ENCODE measurements around the gene SLC45A3.
A peak's percentile ranks its signal among the peaks of the same experiment; 100 is the strongest.
"Not testable (repeated sequence)": the region's sequence is repeated elsewhere in the genome, so short reads cannot be mapped to it uniquely, and the experiment has no call there.

The SLC45A3 gene

DNA sequence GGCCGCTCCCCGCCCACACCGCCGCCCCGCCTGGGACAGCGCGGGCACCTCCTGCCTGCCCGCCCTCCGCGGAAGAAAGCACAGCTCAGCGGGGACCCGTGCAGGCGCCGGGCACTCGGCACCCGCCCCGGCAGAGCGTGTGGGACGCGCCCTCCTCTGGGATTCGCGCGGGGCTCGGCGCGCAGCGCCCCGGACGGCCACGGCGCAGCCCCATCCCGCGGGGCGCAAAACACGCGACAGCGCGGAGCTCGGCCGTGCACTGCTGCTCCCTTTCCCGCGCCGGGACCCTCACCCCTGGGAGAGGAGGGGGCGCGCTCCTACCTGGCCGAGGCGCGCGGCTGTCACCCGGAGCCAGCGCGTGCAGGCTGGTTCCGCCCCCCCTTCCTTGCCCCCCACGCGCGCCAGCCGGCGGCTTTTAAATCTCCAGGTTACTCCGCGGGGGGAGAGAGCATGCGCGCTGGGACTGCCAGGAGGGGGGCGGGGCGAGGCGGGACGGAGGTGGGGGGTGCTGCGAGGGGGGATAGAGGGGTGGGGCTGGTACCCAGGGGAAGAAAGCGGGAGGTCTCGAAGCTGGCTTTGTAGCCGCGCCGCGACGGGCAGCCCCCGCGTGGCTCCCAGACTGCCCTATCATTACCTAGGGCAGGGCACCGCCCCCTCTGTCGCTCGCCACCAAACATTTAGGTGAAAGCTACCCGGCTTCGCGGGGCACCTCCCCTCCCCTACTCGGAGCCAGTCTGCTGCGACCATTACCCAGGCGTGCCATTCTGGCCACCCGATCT is at the start of gene SLC45A3:
Gene SLC45A3 (minus strand): TSS at position 437 of the 779 bp plus-strand sequence. CDS start 15,853 bp downstream, outside the sequence.
- DNase-seq, result peak; percentile 14 to 29

DNA sequence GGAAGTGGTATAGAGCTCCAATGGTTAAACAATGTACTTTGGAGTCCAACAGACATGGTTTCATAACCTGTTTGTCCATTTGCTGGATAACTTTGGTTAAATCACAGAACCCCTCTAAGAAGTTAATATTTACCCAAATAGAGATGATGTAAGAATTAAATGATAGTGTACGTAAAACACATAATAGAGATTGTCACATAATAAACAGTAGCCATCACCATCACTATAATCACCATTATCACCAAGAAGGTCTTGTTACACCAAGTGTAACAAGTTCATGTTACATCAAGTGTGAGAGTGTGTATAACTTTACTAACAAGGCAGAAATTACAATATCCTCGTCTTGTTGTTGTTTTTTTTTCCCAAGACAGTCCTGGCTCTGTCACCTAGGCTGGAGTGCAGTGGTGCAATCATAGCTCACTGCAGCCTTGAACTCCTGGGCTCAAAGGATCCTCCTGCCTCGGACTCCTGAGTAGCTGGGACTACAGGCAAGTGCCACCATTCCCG is 46.4 kb upstream of the SLC45A3 start:
- DNase-seq, result no peak

DNA sequence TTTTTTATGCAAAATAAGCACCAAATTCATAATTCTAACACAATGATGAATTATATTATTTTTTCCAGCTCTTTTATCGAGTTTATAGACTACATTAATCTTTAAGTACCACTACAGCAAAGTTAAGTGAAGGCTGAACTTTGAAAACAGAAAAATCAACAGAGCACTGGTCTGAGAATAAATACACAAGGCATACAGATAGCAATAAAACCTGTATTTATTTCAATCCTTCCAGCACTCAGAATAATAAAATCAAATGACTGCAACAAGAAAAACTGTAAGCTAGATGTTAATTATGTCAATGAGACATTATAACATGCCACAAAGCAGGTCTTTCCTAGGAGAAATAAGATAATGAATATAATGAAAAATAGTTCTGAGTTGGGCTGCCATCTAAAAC is 45.2 kb upstream of the SLC45A3 start:
- DNase-seq, result no peak

DNA sequence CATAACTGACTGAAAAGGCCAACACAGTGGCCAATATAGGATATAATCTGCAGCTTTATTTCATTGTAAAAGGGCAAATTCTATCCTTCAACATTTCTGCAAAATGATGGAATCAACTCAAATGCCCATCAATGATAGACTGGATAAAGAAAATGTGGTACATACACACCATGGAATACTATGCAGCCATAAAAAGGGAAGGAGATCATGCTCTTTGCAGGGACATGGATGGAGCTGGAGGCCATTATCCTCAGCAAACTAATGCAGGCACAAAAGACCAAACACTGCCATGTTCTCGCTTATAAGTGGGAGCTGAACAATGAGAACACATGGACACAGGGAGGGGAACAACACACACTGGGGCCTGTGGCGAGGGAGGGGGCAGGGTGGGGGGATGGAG is 40.4 kb upstream of the SLC45A3 start:
- not testable (repeated sequence) for DNase-seq

GRCh38 chr1:205719762-205720161 is 39.5 kb upstream of the SLC45A3 start:
- DNase-seq, result no peak

DNA sequence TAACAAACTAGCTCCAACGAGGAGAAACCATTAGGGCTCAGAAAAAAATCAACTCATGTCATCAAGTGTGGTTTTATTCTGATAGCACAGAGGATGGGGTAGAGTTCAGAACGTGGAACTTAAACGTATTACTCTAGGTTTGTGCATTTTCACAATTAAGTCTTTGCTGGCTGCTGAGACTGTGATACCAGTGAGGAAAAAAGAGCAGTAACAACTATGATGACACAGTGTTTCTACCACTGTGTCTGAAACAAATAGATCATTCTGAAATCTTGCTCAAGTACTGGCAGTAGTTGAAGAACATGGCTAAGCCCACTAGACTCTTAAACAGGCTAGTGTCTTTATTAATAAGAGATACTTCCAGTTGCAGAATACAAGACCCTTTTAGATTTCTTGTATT is 38.7 kb upstream of the SLC45A3 start:
- DNase-seq, result no peak

DNA sequence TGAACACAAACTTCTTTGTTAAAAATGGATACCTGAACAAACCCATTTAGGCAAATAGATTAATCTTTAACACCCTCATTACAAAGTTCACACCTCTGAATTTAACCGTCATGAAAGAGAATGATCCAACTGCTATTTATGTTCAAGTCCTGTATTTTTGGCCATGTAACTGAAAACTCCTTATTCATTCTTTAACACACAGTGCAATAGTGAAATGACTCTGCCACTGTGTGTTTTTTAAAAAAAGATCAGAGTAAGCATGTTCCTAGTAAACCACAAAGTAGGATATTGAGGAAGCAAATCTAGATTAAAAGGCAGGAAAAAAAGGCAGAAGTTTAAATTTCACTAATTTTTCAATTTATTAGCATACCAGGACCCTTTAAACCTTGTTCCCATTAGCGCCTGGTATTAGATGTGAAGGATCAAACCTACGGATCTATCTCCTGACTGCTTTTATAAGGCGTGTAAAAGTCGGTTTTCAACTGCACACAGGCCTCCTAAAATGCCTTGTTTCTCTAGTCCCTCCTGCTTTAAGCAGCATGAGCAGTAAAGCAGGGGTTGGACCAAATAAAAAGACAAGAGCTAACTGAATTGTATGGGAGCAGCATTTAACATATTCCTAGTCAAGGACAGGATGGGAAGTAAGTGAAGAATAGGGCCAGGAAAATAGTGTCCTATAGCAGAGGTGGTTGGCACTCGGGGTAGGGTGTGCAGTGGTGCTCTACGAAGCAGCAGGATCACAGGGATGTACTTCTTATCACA is 36.2 kb upstream of the SLC45A3 start:
- DNase-seq, result no peak

DNA sequence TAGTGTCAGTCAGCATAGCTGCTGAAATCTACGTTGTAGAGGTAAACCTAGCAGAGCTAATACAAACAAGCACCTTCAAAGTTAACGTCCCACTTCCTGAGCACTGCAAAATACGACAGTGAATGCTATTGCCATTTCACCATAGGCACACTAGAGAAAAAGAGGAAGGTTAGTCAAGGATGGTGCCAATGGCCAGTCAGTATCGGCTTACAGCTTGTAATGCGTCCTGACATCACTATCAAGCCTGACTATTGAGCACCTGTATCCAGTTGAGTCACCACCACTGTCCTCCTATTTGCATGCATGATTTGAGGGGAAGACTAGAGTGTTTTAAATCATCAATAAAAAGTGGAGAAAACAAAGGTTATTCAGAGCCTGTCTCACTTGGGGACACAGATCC is 35.3 kb upstream of the SLC45A3 start:
- DNase-seq, result no peak

GRCh38 chr1:205714906-205715246 is 34.6 kb upstream of the SLC45A3 start:
- no peak for DNase-seq

GRCh38 chr1:205714190-205714905 is 34.0 kb upstream of the SLC45A3 start:
- DNase-seq, result no peak

DNA sequence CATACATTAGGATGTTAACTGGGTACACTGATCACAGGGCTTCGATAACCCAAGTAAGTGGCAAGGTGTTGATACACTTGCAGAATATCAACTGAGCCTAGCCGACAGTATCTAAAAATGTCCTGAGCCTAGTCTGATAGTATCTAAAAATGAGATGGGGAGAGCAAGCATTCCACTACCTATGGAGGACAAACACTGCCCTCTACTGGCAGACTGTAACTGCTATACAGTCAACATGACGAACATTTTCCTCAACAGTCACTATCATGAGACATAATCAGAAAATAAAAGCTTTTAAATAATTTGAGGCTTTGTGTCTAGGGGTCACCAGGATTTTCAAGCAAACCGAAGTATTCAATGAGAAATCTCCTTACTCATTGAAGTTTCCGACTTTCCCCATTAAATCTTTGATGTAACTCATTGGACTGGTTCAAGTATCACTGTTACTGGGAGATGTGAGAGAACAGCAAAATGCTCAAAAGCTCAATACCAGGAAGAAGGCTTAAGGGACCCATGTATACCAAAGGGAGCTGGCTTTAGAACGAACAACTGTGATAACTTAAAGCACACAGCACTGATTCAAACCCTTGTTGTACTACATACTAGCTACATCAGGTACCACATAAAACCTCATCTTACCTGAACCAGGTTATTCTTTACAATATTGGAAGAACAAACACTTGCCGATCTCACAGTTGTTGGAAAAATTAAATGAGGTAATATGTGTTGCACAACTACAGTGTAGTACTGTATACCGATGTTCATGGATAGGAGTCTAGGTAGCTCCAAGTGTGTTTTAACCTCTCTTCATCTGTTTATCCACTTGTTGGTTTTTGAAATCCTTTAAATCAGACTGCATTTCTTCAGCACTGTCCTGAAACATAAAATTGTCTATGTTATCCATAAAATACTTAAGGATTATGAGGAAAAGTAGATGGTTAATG is 31.1 kb upstream of the SLC45A3 start:
- peak; percentile 46 to 50 for DNase-seq

GRCh38 chr1:205710201-205711062 is 30.1 kb upstream of the SLC45A3 start:
- no peak for DNase-seq

DNA sequence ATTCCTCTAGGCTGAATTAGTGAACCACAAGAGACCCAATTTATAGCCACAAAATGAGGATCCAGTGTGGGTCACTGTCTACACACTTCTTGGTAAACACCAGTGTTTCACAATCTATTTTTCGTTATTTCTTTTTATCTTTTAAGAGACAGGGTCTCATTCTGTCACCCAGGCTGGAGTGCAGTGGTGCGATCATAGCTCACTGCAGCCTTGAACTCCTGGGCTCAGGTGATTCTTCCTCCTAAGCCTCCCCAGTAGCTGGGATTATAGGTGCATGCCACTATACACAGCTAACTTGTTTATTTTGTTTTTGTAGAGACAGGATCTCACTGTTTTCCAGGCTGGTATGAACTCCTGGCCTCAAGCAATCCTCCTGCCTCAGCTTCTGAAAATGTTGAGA is 29.3 kb upstream of the SLC45A3 start:
- DNase-seq, result no peak

- no peak for DNase-seq
Observed at GRCh38 chr1:205709059-205709398, 28.7 kb upstream of the SLC45A3 start.

GRCh38 chr1:205706601-205707502 is 26.5 kb upstream of the SLC45A3 start:
- DNase-seq, result no peak

DNA sequence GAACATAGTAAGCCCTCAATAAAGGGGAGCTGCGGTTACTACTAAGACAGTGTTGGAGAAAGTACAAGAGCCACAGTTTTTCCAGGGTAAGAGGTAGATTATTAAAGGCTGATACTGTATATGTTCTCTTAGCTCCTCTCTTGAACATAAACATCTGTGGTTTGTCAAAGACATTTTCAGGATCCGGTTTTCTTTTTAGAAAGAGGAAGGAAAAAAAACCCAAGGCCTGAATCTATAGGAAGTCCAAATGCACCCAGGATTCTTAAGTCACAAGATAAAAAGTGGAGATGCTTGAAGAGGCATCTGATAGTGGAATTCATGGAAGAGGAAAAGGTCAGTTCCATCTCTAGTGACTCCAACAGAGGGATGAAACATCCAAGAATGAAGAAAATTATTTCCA is 24.6 kb upstream of the SLC45A3 start:
- no peak for DNase-seq

DNA sequence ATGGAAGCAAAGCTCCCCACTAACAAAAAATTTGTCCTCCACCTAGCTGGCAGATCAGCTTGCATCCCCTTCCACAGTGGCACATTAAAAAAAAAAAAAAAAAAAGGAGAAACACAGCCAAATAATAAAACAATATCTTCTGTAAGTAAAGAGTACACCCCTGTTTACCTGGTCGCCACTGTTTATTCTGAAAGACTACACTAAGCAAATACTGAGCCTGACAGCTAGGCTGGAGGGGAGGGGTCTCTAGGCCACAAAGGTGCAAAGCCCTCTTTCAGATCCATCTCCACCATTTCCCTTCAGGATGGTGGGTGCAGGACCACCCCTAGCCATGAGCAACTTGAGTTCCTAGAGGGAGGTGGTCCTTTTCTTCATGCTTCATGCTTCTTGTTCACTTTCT is 22.8 kb upstream of the SLC45A3 start:
- DNase-seq, result peak in 1 of 2 experiments; percentile 7

DNA sequence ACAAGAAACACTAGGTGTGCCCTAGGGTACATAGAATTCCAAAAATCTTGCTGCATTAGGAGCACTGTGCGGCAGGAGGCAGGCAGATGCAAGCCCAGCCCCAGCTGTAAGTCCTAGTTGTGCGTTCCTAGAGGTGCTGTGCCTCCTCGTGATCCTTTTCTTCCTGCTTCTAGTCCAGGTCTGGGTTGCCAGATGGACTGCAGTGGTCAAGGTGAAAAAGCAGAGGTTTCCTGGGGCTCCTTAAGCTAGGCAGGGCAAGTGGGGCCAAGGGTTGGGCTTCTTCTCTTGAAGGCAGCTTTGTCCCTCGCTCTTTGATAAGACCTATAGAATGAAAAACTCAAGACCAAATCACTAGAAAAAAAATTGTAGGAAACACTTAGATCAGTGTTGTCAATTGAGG is 21.6 kb upstream of the SLC45A3 start:
- no peak for DNase-seq

GRCh38 chr1:205701420-205701819 is 21.1 kb upstream of the SLC45A3 start:
- DNase-seq, result no peak

DNA sequence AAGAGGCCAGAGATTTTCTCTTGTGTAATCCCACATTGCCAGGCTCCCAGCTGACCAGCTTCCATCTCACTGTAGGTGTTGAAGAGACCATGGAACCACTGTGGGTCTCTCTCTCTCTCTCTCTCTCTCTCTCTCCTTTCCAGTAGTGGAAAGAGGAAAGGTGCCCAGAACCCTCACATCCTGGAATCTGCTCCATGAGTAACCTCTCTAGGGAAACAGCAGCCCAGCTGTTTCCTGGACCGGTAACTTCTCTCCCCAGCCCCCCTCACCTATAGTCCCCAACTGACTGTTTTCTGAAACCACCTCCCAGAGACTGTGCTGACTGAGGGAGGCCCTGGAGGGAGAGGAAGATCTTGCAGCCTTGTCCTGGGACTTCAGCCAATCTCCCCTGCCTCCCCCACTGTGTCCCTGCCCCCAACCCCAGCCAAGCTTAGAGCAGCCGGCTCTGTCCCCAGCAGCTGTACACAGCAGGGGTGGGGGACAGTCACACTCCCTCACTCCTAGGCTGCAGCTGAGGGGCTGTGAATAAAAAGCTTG is 20.6 kb upstream of the SLC45A3 start:
- no peak for DNase-seq
